Measurements from ENCODE around the gene HACD4.
"Not testable (repeated sequence)": the region's sequence is repeated elsewhere in the genome, so short reads cannot be mapped to it uniquely, and the experiment has no call there.

Gene HACD4

DNA sequence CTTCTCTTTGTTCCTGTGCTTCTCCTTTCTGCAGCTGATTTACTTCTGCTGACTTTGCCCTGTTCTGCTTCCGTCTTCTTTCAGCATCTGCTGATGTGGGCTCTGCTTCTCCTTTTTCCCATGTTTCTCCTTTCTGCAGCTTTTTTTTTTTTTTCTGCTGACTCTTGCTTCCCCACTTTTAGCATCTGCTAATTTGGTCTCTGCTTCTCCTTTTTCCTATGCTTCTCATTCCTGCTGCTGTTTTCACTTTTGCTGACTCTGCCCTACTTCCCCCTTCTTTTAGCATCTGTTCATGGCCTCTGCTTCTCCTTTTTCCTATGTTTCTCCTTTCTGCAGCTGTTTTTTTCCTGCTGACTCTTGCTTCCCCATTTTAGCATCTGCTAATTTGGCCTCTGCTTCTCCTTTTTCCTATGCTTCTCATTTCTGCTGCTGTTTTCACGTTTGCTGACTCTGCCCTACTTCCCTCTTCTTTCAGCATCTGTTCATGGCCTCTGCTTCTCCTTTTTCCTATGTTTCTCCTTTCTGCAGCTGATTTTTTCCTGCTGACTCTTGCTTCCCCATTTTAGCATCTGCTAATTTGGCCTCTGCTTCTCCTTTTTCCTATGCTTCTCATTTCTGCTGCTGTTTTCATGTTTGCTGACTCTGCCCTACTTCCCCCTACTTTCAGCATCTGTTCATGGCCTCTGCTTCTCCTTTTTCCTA is 58.0 kb downstream of the HACD4 start:
- DNase-seq (ENCODE audit: low read depth in 2 of 2) = not testable (repeated sequence)

- no peak for DNase-seq (ENCODE audit: low read depth in 2 of 2)
These were observed 58.8 kb downstream of the HACD4 start for GRCh38 chr9:20972684-20973083.

DNA sequence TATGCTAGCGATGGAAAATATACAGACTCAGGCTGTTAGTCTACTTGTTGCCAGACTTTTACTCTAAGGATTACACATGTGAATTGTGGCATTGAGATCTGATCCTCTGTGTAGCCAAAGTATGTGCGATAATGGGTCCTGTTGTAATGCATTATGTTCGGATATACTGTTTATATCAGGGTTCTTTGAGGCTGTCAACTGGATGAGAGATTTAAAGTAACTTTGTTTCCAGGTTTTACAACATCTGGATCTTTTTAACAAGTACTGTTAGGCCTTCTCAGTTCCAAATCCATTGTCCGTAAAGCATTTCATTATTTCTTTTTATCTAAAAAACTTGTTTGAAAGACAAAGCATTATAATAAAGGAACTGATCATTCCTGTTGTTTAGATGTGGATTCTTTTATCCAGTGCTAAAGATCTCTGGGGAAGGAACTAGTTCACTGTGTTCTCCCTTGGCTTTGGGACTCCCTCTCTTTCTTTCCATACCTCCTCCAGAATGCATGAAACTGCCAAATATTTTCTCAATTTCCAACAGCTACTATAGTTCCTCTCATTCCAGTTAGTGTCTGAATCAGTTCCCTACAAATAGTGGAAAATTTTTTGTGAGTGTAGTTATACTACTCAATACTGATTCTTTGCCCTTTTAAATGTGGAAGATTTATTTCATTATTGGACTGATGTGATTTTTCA is 68.8 kb downstream of the HACD4 start:
- no peak for DNase-seq (ENCODE audit: low read depth in 2 of 2)

GRCh38 chr9:20950707-20951106 is 80.7 kb downstream of the HACD4 start:
- no peak for DNase-seq (ENCODE audit: low read depth in 2 of 2)

Measured in fibroblast of skin of left quadriceps (primary cell).